ENCODE results near the gene CEP41.
"Not testable (repeated sequence)": the region's sequence is repeated elsewhere in the genome, so short reads cannot be mapped to it uniquely, and the experiment has no call there.

Gene CEP41

DNA sequence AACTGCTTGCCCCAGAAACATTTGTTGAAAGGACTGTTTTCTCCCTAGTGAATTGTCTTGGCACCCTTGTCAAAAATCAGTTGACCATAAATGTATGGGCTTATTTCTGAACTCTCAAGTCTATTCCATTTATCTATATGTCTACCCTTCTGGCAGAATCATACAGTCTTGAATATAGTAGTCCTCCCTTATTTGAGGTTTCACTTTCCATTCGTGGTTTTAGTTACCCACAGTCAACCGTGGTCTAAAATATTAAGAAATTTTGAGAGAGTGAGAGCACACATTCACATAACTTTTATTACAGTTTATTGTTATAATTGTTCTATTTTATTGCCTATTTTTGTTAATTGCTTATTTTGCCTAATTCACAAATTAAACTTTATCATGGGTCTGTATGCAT lies 17.4 kb upstream of the CEP41 start:
- DNase-seq, result no peak

DNA sequence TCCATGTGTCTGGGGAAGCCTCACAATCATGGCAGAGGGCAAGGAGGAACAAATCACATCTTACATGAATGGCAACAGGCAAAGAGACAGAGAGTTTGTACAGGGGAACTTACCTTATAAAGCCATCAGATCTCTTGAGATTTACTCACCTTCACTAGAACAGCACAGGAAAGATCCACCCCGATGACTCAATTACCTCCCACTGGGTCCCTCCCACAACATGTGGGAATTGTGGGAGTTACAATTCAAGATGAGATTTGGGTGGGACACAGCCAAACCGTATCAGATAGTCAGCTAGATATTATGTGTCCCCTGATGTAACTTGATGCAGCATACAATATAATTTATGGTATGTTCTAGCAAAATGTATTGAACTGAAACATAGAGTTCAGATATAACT lies 14.1 kb upstream of the CEP41 start:
- no peak for DNase-seq

DNA sequence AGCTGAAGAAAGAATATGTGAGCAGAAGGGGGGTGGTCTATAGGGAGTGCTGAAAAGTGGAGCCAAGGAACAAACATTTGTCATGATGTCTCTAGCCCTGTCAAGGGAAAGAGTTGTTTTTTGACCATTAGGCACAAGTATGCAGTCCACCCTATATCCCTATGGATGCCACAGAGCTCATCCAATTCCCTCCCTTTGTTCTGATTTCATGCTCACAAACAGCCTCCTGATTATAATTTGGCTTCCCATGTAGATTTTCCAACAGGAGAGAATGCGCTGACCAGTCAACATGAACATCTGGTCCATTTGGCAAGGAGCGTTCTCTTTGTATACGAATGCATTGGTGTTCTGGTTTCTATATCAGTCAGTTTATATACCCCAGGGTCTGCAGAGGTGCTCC lies 12.1 kb upstream of the CEP41 start:
- no peak for DNase-seq

DNA sequence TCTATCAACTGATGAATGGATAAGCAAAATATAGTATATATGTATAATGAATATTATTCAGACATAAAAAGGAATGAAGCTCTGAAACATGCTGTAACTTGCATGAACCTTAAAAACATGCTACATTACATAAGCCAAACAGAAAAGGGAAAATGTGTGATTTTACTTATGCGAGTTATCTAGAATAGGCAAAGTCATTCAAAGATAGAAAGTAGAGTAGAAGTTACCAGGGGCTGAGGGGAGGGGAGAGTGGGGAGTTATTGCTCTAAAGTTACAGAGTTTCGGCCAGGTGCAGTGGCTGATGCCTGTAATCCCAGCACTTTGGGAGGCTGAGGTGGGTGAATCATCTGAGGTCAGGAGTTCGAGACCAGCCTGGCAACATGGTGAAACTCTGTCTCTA lies 10.5 kb upstream of the CEP41 start:
- DNase-seq, result not testable (repeated sequence)

DNA sequence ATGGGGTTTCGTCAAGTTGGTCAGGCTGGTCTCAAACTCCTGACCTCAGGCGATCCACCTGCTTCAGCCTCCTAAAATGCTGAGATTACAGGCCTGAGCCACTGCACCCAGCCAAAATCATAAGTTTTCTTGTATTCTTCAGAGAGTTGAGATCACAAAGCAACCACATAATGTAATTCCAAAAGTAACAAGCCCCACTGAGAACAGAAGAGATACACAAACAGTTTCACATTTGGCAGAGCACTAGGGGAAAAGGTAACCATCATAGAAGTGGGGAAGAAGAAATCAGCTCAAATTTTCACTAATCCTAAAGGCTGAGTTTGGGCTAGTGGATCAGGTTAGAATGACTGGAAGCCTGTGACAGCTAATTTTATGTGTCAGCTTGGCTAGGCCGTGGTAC lies 5.4 kb upstream of the CEP41 start:
- no peak for DNase-seq

DNA sequence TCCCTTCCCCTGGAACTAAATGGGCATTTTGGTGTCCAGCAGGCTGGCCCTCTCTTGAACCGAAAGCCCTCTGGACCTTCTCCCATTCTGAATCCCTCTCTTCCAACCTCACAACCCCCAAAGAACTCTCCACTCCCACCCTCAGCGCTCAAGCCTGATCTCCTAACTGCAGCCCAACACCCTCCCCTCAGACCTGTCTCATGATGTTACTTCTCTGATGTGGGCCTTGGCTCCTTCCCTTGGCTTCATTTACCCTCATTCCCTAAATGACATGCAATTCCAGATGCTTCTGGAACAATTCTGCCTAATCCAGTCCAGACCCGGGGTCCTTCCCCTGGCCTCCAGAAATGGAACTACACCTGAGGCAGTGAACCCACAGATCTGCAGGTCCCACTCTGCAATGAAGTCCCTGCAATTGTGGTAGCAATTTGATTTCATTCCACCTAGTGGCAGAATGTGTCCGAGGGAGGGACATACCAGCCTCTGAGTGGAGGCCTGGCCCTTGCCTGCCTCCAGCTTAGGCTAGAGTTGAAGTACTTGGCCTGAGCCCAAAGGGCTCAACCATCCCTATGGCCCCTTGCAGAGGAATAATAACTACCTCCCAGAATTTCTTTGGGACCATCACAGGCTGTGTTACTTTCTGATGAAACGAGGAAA lies 4.1 kb upstream of the CEP41 start:
- DNase-seq, result no peak

DNA sequence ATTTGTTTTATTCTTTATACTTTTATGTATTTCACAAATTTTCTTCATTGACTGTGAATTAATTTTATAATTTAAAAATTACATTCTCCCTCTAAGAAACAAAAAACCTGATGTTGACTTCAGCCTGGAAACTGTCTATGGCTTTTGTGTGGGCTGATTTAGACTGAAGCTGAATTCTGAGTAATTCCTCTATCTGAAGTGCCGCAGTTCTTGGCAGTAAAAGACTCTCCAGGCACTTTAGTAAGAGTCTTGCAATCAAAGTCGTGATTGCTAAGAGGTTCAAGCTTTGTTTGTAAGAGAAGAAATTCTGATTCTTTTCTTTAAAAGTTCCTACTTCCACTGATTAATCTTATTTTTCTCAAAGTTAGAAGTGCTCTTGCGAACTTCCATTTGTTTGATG lies 3.4 kb upstream of the CEP41 start:
- no peak for DNase-seq

DNA sequence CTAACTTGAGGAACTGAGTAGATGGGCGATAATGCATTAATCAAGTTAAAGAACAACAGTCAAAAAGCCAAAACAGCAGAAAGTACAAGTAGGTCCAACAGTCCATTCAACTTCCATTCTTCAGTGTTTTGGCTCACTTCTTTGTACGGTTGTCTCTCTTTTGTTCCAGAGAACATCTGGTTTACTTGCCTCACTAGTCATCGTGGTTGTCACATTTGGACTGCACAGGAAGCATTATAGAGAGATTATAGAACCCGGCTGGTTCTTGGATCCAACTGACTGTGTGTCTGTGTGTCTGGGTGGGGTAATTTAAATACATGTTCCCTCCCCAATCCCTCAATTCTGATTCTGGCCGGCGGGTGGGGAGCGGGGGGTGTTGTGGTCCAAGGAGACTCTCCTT lies 1.8 kb upstream of the CEP41 start:
- DNase-seq, result no peak

DNA sequence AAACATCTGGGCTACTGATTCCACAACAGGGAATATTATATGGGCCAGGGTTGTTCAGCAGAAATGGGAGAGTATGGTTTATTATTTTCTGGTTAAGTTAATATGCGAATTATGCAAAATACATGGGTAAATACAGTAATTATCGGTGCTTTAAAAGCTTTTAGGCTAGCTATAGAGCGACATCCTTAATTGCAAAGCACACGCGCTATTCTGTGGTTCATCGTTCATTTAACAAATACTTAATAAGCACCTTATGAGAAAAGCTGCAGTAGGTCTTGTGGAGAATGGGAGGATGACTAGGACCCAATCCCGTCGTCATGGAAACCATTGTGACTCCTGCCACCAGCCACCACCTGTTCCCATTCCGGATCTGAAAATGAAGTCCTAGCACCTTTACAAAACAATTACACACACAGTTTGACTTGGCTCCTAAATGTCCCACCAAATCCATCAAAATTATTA lies 623 bp upstream of the CEP41 start:
- DNase-seq, result no peak

DNA sequence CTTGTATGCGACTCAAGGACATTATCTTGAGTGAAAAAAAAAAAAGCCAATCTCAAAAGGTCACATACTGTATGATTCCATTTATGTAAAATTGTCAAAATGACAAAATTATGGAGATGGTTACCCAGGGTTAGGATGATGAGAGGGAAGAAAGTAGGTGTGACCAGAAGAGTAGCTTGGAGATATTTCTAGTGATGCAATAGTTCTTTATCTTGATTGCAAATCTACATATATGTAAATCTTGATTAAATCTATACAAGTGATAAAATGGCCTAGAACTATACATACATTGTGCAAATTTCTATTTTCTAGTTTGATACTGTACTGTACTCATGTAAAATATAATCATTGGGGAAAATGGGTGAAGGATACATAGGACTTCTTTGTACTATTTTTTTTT lies 4.6 kb downstream of the CEP41 start:
- DNase-seq, result no peak

DNA sequence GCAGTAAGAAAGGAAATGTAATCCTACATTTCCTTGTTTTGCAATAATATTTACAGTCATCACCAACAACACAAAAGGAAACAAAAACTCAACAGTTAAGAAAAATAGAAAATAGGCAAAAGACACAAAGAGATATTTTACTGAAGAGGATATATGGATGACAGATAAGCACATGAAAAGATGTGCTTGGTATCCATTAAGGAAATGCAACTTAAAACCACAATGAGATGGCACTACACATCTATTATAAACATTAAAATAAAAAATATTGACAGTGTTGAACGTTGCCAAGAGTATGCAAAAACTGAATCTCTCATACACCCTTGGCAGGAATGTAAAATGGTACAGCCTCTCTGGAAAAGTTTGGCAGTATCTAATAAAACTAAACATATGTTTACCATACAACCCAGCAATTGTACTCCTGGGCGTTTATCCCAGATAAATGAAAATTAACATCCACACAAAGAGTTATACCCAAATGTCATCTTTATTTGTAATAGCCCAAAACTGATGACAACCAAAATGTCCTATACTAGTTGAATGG lies 5.4 kb downstream of the CEP41 start:
- no peak for DNase-seq

DNA sequence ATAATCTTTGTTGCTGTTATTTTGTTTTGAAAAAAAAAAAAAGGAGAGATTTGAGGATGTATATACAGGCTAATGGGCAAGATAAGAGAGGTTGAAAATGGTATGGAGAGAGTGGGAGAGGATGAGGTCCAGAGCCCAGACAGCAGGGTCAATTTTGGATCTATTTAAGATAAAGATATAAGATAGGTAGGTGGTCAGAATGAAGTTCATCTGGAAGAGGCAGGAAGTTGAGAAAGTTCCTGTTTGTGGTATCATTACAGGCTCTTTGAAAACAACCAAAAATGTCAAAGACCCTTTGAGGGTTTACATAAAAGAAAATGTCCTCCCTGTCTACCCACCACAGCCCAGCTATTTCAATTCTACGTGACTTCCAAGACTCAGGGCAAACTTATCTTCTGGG lies 7.5 kb downstream of the CEP41 start:
- no peak for DNase-seq

DNA sequence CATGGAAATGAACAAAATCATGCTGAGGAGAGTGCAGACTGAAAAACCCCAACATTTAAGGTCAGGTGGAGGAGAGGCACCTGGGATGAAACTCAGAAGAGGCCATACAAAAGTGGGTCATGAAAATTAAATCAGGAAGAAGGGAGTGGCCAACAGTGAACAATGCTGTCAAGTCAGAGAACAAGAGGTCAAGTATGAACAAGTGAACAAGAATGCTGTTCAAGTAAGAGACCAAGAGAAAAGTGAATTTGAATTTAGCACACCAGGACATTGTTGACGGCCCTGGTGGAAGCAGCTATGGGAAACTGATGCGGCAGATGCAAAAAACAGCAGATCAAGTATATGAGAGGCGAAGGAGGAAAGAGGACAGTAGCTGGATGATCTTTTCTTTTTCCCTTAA lies 7.9 kb downstream of the CEP41 start:
- no peak for DNase-seq

DNA sequence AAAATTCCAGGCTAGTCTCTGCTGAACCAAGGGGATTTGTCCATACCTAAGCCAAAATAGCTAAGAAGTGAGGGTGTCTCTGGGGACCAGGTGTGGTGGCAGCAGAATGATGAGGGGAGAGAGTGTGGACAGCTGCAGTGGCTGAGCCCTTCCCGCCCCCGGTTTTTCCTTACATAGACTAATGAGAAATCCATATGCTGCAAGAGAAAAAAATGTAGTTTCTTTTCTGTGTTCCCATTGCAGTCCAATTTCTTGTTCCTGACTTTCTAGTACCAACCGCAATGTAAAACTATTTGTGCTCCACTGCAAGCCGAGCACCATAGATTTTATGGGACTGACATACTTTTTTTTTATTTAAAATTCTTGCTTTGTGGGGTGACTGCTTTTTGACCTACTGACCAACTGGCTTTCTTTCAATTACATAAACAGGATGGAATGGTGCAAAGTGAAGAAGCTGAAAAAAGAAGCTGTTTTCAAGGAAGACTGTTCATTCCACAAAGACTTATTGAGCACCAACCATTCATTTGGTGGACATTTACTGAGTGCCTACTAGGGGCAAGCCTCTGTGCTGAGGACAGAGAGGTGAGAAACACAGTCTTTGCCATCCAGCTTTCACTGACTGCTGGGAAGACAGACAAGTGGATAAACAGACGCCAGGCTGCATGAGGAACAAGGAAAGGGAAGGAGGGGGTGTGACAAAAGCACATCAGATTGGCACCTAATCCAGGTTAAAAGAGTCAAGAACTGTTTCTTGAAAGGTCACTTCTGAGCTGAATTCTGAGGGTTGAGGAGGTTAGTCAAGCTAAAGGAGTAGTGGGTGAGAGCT lies 9.8 kb downstream of the CEP41 start:
- DNase-seq, result no peak

DNA sequence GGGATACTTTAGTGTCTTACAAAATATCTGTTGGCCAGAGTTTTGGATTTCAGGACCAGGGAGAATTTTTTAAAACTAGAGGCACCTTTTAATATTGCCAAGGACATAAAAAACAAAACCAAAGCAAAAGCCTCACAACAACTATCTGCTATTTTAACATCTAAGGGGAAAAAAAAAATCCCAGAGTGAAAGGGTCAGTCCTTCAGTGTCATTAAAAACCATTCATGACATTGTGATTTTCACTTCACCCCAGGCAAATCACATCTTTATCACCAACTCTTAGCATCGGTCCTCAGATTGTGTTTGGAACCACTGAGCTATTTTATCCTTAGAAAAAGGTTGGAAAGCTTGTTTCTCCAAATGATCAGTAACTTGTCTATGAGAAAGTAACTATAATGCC lies 10.7 kb downstream of the CEP41 start:
- DNase-seq, result no peak

DNA sequence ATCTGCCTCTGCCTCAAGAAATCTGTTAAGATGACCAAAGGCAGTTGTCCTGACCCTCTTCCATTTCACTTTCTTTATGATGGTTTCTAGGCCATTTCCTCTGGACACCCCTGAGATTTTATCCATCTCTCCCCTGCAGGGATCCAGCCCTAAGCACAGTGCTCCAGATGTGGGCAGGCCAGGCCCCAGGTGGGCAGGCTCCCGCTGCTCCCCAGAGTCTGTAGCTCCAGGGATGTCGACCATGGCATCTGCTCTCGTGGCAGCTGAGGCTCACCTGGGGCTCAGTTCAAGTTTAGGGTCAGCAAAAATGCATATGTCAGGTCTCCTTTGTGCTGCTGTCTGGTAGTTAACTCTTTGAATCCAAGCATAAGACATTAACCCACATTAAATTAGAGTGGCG lies 11.8 kb downstream of the CEP41 start:
- DNase-seq, result no peak

DNA sequence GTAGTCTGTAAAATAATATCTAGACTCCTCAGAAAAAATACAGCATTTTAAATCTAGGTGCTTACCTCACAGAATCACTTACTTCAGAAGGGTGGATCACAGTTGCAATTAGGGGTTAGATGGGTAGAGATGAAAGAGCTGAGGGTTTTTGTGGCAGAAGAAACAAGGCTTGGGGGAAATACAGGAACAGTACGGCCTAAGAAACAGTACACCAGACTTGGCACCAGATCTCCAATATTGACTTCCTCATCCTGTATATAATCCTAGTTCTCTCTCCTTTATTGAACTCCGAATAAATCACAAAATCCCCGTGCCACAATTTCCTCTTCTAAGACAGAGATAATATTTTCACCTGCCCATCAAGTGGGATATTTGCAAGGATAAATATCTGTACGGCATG lies 14.3 kb downstream of the CEP41 start:
- no peak for DNase-seq

DNA sequence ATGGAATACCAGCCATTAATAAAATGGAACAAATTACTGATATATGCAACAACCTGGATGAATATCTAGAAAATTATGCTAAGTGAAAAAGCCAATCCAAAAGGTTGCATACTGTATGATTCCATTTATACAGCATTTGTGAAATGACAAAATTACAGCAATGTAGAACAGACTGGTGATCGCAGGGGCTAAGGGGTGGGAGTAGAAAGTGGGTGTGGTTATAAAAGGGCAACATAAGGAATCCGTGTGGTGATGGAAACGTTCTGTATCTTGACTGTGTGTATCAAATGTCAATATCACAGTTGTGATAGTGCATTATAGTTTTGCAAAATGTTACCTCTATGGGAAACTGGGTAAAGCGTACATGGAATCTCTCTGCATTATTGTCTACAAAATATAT lies 15.0 kb downstream of the CEP41 start:
- no peak for DNase-seq

DNA sequence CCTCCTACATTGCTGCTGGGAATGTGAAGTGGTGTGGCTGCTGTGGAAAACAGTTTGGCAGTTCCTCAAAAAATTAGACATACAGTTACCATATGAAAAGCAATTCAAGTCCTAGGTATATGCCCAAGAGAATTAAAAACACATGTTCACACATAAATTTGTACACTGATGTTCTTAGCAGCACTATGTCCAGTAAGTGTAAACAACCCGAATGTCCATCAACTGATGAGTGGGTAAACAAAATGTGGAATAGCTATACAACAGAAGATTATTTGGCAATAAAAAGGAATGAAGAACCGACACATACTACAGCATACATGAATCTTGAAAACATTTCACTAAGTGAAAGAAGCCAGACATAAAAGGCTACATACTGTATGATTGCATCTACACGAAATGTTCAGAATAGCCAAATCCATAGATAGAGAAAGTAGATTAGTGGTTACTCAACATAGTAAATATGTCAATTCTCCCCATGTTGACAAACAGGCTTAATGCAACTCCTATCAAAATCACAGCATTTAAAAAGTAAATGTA lies 17.2 kb downstream of the CEP41 start:
- no peak for DNase-seq

DNA sequence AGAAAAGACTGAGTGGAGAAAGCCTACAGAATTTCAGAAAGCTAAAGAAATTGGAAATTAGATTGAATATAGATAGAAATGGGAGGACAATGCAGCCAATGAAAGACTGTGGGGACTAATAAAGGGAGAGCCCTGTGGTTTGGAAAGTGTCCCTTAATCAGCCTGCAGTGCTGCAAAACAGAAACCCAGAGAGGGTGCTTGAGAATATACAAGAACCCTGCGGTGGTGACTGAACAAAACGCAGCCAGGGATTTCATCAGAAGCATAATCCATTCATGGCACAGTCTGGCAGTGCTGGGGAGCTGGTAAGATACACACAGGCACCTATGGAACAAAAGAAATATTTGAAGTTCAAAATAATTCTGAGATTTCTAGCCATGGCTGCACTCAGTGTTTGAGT lies 19.1 kb downstream of the CEP41 start:
- no peak for DNase-seq

DNA sequence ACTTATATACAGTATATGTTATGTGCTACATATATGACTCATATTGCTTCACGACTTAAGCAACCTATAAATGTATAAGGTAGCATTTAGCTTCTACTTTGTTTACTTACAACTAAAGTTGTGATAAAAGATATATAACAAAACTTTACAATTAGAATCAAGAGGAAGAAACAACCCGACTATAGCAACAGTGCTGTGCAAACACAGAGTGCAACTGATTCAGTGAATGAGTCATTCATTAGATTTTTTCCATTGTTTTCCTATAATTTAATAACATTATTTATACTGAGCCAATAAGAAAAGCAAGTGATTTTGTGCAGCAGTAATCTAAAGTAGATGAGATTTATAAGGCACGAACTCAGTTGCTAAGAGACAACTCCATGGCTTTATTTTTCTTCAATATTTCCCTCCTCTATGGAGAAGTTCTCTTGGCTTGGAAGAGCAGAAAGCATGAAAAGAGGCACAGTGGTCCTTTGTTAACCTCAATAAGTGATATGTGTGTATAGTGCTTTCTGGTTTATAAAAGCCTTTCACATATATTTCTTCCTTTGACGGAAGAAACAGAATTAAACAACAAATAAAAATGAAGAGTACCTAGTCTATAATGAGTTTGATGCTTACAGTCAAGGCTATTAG lies 19.8 kb downstream of the CEP41 start:
- DNase-seq, result no peak

DNA sequence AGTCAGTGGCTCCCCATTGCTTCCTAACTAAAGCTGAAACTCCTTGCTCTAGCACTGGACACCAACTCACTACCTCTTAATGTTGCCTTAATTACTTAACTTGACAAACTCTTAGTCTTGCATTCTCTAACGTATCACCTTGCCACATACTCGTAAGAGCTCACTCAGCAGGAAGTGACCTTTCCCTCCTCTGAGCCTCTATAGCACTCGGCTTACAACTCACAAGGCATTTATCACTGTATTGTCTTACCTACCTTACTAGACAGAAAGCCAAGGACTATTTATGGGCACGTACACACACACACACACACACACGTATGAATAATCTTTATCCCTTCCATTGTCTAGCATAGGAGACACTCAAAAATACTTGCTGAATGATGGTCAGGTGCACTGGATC lies 21.2 kb downstream of the CEP41 start:
- no peak for DNase-seq

DNA sequence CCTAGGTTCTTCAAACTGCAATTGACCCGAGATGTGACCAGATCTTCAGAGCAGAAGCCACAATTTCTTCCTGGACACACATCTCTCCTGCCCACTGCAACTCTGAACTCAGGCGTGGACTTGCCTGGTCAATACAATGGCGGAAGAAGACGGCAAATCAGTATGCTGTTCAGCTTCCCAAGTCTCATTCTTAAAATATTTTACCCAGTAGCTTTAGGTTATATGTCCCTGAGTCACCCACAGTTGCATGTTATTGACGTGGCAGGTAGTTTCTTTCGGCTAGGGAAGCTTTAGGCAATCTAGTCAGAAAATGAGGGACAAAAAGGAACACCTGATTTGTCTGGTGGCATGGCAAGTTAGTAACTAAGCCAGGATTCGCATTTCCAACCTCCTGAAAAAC lies 22.5 kb downstream of the CEP41 start:
- no peak for DNase-seq

DNA sequence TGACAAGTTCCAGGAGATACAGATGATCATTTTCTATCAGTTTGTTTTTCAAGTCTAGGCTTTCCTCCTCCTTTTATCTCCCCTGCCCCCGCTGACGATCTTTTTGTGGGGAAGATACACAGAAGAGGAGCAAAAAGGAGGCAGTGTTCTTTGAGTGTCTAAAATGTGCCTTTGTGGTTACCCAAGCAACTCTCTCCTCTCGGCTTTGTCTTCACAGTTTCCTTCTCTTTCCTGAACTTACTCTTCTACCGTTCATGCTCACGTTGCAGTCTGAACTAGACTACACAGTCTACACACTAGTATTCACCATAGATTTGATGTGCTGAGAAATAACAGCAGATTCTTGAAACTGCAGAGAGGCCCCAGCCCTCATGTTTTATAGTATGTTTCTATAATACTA lies 23.6 kb downstream of the CEP41 start:
- DNase-seq, result no peak

Data from stimulated activated CD4-positive, alpha-beta T cell treated with anti-CD3 and anti-CD28 coated beads, Interleukin-12 subunit alpha, Interleukin-12 subunit beta, amount 100 ng/mL, for 4 hours (primary cell).